VCaP (cell line): Measurements from ENCODE around the gene USP40.

Experiments used
- H3K27ac ChIP-seq: fragments of 450-650 bp; 2 replicates; pipeline ENCODE4 v1.5.1; 2017
- CTCF ChIP-seq: fragments of 450-650 bp; conservative IDR thresholded peaks from 2 replicates; pipeline ENCODE4 v1.5.1; 2017; ENCODE audit warnings: mild to moderate bottlenecking, moderate library complexity

USP40 gene

GRCh38 chr2:233530381-233530780, 36.2 kb downstream of the USP40 start:
- no peak for TF ChIP-seq CTCF
- no peak overlapping the region for H3K27ac ChIP-seq

GRCh38 chr2:233528182-233528581, 38.4 kb downstream of the USP40 start:
- no peak overlapping the region for H3K27ac ChIP-seq
- TF ChIP-seq CTCF = no peak

GRCh38 chr2:233525791-233526190, 40.8 kb downstream of the USP40 start:
- H3K27ac ChIP-seq = no peak overlapping the region
- no peak for TF ChIP-seq CTCF

- TF ChIP-seq CTCF = no peak
- no peak overlapping the region for H3K27ac ChIP-seq
Measured at GRCh38 chr2:233519787-233520611, 46.6 kb downstream of the USP40 start.

GRCh38 chr2:233513953-233514655, 52.5 kb downstream of the USP40 start:
- no peak for TF ChIP-seq CTCF
- H3K27ac ChIP-seq = peak overlapping the region; percentile 59

GRCh38 chr2:233503947-233504637, 62.5 kb downstream of the USP40 start:
- no peak overlapping the region for H3K27ac ChIP-seq
- TF ChIP-seq CTCF = no peak

- H3K27ac ChIP-seq = no peak overlapping the region
Measured at GRCh38 chr2:233503481-233503880, 63.1 kb downstream of the USP40 start.

More at GRCh38 chr2:233503481-233503880, 63.1 kb downstream of the USP40 start:
- TF ChIP-seq CTCF = no peak
